ENCODE results near the gene SLC22A23. TPM values are rescaled to one million over a fixed set of nuclear protein-coding genes. Genes with fewer than 3 reads are reported as not detected.

SLC22A23 gene
- total RNA-seq, 1 experiment from 2014 or later = 6.8 TPM

DNA sequence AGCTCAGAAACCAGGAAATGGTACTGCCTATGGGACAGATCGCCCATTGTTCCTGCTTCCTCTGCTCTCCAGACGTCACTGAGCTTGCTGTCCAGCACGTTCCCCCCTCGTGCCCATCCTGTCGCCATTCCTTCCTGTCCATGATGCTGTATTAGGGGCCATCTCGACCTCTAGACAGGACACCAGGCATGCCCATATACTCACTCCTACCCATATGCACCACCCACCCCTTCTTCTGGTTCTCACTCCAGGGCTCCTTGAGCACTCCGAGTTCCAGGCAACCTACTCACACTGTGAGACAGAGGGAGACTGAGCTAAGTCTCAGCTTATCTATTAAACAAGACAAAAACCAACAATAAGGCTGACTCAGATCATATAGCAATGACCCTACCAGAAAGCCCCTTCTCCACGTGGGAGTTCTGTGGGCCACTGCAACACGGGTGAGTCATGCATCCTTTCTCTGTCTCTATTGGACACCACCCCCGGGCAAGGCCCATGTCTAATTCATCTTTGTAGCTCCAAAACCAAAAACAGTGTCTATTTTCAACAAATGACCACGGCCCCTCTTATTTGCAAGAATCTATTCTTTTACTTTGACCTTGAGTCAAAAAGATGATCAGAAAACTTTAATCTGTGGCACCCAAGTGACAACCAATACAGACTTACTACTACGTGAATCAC, 132.4 kb downstream of the SLC22A23 start:
- Histone ChIP-seq H3K23ac (ENCODE audit: insufficient read length, low read depth, low read length) (no peak overlapping the region), H3K27ac (ENCODE audit: insufficient read length, low read depth, low read length) (no peak overlapping the region), H4K91ac (ENCODE audit: insufficient read length, low read depth, low read length) (no peak overlapping the region), H2BK15ac (ENCODE audit: low read depth, low read length) (no peak overlapping the region), H2BK20ac (ENCODE audit: low read depth, low read length, poor library complexity, severe bottlenecking) (no peak overlapping the region), H3K9ac (ENCODE audit: extremely low read depth, insufficient read length, low read length) (no peak overlapping the region), H3K18ac (ENCODE audit: insufficient read length, low read depth, low read length) (no peak overlapping the region), H4K20me1 (ENCODE audit: control insufficient read depth, insufficient read depth, insufficient read length) (peaks cover under 1% of the 10 kb centered on the region), H2AK5ac (ENCODE audit: insufficient read length, low read length) (no peak overlapping the region), H3K4me2 (ENCODE audit: insufficient read depth, insufficient read length, low read length) (no peak overlapping the region), H3K4ac (ENCODE audit: low read depth, low read length) (no peak overlapping the region), H3K4me1 (ENCODE audit: insufficient read depth, low read length) (peaks cover 8% of the 10 kb centered on the region; the same call in 1 of the 2 replicates), H2BK120ac (ENCODE audit: low read depth, low read length, poor library complexity, severe bottlenecking) (no peak overlapping the region), H3K79me1 (ENCODE audit: insufficient read depth, low read depth, low read length, poor library complexity, severe bottlenecking) (no peaks in the 10 kb centered on the region), H2BK12ac (ENCODE audit: insufficient read length, low read depth, low read length) (no peak overlapping the region), H3T11ph (ENCODE audit: low read length) (no peak overlapping the region), H4K8ac (replicated peaks; ENCODE audit: insufficient read length, low read depth, low read length) (no peak overlapping the region), H2AFZ (ENCODE audit: low read length) (no peak overlapping the region), H3K27me3 (ENCODE audit: insufficient read depth, low read length) (no peaks in the 10 kb centered on the region), H2BK5ac (ENCODE audit: insufficient read length, low read length) (no peak overlapping the region), H4K5ac (ENCODE audit: insufficient read length, low read depth, low read length) (no peak overlapping the region), H3K23me2 (ENCODE audit: insufficient read length, low read depth, low read length, poor library complexity, severe bottlenecking) (no peaks in the 10 kb centered on the region), H3K56ac (ENCODE audit: insufficient read length, low read depth, low read length) (no peak overlapping the region), H3K9me3 (ENCODE audit: control insufficient read depth, low read depth, low read length) (no peaks in the 10 kb centered on the region), H3K79me2 (ENCODE audit: insufficient read depth, low read length) (no peaks in the 10 kb centered on the region; the same call in none of the 2 replicates), H3K14ac (ENCODE audit: insufficient read depth, low read length) (no peak overlapping the region; the same call in 1 of the 2 replicates)
- Mint-ChIP-seq H3K4me1 (peaks cover 19 to 25% of the 10 kb centered on the region in 2 experiments), H3K27ac (peak overlapping the region in 1 of 3 experiments; percentile 38; a peak in 3 of 7 replicates), H3K9me3 (no peaks in the 10 kb centered on the region), H3K27me3 (ENCODE audit: low read depth) (no peaks in the 10 kb centered on the region), H3K4me3 (no peak overlapping the region), H3K36me3 (ENCODE audit: insufficient read depth in 1 of 3, low read depth in 3 of 3) (peaks cover 0 to 13% (median 0%) of the 10 kb centered on the region in 3 experiments; a peak in 2 of 7 replicates)
- no CpG with 5 or more reads among the region's 12 CpGs for WGBS (ENCODE audit: extremely low coverage, insufficient read length, low lambda C conversion rate)
- DNase-seq = no peak
- TF ChIP-seq, protein P1, sequence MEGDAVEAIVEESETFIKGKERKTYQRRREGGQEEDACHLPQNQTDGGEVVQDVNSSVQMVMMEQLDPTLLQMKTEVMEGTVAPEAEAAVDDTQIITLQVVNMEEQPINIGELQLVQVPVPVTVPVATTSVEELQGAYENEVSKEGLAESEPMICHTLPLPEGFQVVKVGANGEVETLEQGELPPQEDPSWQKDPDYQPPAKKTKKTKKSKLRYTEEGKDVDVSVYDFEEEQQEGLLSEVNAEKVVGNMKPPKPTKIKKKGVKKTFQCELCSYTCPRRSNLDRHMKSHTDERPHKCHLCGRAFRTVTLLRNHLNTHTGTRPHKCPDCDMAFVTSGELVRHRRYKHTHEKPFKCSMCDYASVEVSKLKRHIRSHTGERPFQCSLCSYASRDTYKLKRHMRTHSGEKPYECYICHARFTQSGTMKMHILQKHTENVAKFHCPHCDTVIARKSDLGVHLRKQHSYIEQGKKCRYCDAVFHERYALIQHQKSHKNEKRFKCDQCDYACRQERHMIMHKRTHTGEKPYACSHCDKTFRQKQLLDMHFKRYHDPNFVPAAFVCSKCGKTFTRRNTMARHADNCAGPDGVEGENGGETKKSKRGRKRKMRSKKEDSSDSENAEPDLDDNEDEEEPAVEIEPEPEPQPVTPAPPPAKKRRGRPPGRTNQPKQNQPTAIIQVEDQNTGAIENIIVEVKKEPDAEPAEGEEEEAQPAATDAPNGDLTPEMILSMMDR (conservative IDR thresholded peaks at IDR 0.05) = no peak
